Measurements from ENCODE around the gene CDH24.
A peak's percentile ranks its signal among the peaks of the same experiment; 100 is the strongest.
"Not testable (repeated sequence)": the region's sequence is repeated elsewhere in the genome, so short reads cannot be mapped to it uniquely, and the experiment has no call there.

The CDH24 gene

GRCh38 chr14:23009939-23010726 is 47.2 kb downstream of the CDH24 start, which contains the start of gene C14orf93:
Gene C14orf93, minus strand, starts transcription at chr14:23010143. Its CDS starts 11,120 bp downstream, at chr14:22999023.
- H3K4me3 ChIP-seq (ENCODE audit: control insufficient read depth, low read depth, low read length), result peak within 1 kb of the TSS; percentile 53
- DNase-seq (ENCODE audit: low read depth), result peak; percentile 44
- no peak for TF ChIP-seq CTCF (conservative IDR thresholded peaks at IDR 0.05; ENCODE audit: control insufficient read depth, insufficient read depth, low read depth, low read length)

- no peak for TF ChIP-seq CTCF (conservative IDR thresholded peaks at IDR 0.05; ENCODE audit: control insufficient read depth, insufficient read depth, low read depth, low read length)
- DNase-seq (ENCODE audit: low read depth), result no peak
- H3K4me3 ChIP-seq (ENCODE audit: control insufficient read depth, low read depth, low read length), result peak overlapping the region; percentile 53
Measured at GRCh38 chr14:23009483-23009938, 47.8 kb downstream of the CDH24 start.

- no peak overlapping the region for H3K4me3 ChIP-seq (ENCODE audit: control insufficient read depth, low read depth, low read length)
- peak; percentile 28 for DNase-seq (ENCODE audit: low read depth)
- TF ChIP-seq CTCF (conservative IDR thresholded peaks at IDR 0.05; ENCODE audit: control insufficient read depth, insufficient read depth, low read depth, low read length), result no peak
Measured at GRCh38 chr14:23008831-23009230, 48.5 kb downstream of the CDH24 start.

- peak overlapping the region; percentile 71 for H3K4me3 ChIP-seq (ENCODE audit: control insufficient read depth, low read depth, low read length)
- TF ChIP-seq CTCF (conservative IDR thresholded peaks at IDR 0.05; ENCODE audit: control insufficient read depth, insufficient read depth, low read depth, low read length), result peak; percentile 23
- DNase-seq (ENCODE audit: low read depth), result peak; percentile 98
Measured at GRCh38 chr14:23006544-23007419, 50.5 kb downstream of the CDH24 start.

GRCh38 chr14:23006188-23006534 is 51.2 kb downstream of the CDH24 start:
- DNase-seq (ENCODE audit: low read depth), result no peak
- no peak for TF ChIP-seq CTCF (conservative IDR thresholded peaks at IDR 0.05; ENCODE audit: control insufficient read depth, insufficient read depth, low read depth, low read length)
- H3K4me3 ChIP-seq (ENCODE audit: control insufficient read depth, low read depth, low read length), result peak overlapping the region; percentile 71

GRCh38 chr14:23005451-23006187 is 51.7 kb downstream of the CDH24 start:
- DNase-seq (ENCODE audit: low read depth), result no peak
- no peak for TF ChIP-seq CTCF (conservative IDR thresholded peaks at IDR 0.05; ENCODE audit: control insufficient read depth, insufficient read depth, low read depth, low read length)
- no peak overlapping the region for H3K4me3 ChIP-seq (ENCODE audit: control insufficient read depth, low read depth, low read length)

GRCh38 chr14:23004274-23004673 is 53.0 kb downstream of the CDH24 start:
- H3K4me3 ChIP-seq (ENCODE audit: control insufficient read depth, low read depth, low read length); DNase-seq (ENCODE audit: low read depth): not testable (repeated sequence)
